Right lung (tissue), 5 donors: ENCODE results near the gene HIVEP3. TPM values are rescaled to one million over a fixed set of nuclear protein-coding genes. Genes with fewer than 3 reads are reported as not detected.

Experiments
- DNase-seq, 2 donors: peaks; one replicate each; pipeline ENCODE4 v3.0.0-alpha.2; 2013
- polyA plus RNA-seq, 5 donors: library from polyadenylated mRNA; unstranded; fragments of 120-200 nt; gene quantifications; one replicate each; pipeline versions ENCODE4 v1.2.1 to v1.2.3, GENCODE V29; 2013; ENCODE audit warnings: inconsistent platforms in 1 of 5, low replicate concordance in 1 of 5; ENCODE audit not compliant: insufficient read length in 5 of 5, insufficient read depth in 1 of 5

Gene HIVEP3
- polyA plus RNA-seq, 5 donors = 6.3 to 7.6 (median 6.7) TPM

DNA sequence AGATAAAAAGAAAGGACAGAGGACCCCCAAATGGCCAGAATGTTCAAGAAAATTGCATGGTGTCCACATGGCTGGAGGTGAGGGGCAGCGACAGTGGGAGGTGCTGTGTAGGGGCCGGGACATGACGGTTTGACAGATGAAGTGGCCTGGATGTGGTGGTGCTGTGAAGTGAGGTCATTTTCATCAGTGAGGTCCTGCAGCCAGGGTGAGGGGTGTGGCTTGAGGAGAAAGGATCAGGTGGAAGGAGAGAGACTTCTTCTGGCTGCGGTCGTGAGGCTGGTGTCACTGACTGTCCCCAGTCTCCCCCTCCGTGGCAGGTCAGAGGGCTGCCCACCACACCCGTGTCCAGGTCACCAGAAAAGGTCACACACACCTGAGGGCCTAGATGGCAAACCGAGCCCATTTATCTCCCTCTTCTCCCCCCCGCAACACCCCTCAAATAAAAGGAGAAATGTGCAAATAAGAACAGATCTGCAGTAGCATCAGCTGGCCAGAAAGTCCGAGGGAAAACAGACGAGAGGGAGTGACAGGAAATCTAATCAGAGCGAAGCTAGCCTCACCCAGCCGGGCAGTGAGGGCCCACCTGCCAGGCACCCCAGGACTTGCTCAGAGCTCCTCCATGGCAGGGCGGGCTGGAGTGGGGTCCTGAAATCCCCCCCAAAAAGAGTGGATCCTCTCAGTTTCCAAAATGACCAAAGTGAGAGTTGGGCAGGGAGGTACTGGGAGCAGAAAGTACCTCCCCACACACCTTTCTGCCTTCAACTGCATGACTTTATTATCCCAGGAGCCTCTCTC lies 285.7 kb downstream of the HIVEP3 start:
- no peak for DNase-seq

DNA sequence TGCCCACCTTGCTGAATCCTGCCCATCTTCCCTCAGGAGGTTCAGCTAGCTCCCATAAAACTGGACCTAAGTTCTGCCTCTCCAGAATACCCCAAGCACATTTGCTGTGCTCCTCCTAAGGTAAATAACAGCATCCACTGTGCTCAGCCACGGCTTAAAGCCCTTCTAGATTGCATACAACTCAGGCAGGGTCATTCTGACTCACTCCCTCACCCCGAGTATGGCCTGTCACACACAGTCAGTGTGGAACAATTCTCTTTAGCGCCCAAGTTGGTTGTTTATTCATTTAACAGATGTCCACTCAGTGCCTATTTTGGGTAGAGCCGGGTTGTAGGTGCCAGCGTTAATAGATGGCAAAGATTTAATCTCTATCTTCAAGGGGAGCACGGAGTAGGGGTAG lies 286.8 kb downstream of the HIVEP3 start:
- DNase-seq = no peak

DNA sequence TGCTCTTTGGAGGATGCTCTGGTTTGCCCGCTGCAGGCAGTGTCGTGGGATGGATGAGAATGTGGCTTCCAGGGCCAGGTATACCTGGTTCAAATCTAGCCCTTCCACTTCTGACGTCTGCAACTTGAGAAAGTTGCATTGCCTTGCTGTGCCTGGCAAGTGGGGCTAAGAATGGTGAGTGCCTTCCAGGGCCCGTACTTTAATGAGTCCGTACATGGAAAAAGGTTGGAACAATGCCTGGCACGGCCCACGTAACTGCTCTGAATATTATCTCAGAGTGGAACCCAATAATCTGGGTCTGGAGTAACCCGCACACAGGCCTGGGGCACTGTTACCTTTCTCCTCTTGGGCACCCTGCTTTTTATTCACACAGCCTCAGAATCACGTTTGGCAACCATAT lies 287.6 kb downstream of the HIVEP3 start:
- no peak for DNase-seq

DNA sequence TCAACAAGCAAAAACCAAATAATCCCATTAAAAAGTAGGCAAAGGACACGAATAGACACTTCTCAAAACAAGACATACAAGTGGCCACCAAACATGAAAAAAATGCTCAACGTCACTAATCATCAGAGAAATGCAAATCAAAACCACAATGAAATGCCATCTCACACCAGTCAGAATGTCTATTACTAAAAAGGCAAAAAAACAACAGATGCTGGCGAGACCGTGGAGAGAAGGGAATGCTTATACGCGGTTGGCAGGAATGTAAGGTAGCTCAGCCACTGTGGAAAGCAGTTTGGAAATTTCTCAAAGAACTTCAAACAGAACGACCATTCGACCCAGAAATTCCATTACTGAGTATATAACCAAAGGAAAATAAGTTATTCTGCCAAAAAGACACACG lies 289.2 kb downstream of the HIVEP3 start:
- DNase-seq = no peak

DNA sequence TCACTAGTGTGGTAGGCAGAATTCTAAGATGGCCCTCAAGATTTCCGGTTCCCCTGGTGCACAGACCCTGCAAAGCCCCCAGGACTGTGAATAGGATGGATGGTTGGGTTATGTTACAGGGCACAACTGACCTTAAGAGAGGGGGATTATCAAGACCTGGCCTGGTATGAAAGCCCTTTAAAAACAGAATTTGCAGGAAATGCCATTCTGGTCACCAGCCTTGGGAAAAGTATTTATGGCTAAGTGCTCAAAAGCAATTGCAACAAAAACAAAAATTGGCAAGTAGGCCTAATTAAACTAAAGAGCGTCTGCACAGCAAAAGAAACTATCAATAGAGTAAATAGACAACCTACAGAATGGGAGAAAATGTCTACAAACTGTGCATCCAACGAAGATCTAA lies 289.6 kb downstream of the HIVEP3 start:
- no peak for DNase-seq

DNA sequence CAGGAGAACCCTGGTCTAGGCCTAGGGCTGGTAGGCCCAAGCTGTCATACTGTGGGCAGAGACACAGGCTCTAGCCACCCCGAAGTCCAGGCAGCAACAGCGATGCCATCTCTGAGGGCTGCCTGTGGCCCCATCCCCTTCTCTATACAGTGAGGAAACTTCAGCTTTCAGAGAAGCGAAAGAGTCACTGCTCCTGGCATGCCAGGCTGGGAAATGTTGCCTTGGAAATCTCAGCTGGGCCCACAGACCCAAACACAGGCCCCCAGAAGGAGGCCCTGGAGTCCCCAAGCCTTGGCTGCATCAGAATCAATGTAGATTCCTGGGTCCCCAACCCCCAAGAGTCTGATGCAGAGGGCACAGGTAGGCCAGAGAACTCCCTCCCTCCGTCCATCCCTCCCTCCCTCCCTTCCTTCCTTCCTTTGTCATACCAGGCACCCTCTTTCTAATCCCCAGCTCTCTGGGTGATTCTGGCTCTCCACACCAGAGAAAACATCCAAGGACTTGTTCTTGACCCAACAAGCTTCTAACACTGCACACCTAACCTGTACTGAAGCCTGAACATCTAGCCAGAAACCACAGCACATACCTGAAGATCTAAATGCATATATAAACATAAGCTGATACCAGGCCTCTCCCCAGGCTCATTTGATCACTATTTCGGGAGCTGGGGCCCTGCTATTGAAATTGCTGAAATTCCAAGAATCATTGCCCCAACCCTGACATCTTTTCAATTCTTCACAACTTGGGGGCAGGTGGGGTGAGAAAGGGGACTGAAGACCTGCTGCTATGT lies 291.0 kb downstream of the HIVEP3 start:
- DNase-seq = no peak

DNA sequence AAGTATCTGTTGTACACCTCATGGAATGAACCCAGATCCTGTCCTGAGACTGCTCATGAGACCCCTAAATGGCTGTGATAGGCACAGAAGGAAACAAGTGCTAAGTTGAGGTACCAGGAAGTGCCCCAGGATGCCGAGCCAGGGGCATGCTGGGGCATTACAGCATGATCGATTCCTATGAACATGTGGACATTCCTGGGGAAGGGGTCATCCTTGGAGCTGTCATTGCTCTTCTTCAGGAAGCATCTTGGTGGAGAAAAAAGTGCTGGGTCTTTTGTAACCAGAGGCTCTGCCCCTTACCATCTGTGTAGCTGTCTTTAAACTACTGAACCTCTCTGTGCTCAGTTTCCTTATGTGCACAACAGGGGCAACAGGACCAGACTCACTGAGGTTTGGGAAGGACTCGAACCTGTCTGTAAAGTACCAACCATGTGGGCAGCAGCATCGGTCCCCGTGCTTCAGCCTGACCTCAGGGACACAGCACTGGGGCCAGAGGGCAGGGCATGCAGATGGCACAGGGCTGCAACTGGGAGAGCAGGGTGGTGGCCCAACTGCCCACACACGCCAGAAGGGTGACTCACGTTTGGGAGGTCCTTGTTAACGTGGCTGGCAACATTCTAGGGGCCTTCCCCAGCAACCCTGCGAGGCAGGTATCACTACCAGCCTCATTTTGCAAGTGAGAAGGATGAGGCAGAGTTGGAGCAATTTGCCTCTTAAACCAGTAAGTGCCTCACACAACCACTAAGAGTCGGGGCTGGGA lies 291.9 kb downstream of the HIVEP3 start:
- DNase-seq = no peak

DNA sequence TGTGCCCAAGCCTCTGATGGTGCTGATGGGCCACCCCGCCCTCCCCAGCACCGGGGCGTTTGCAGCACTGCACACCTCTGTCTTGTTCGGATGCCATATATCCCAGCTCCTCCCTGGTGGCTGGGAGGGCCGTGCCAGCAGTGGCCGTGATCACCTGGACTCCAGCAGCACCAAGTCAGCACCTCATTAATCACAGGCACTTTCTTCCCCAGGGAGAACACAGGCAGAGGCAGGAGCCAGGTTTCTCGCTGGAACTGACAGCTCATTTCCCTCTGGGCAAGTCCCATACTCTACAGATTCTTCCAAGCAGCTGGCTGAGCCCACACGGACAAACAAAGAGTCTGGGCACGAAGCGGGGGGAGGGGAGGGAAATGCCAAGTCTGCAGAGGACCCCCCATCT lies 292.6 kb downstream of the HIVEP3 start:
- DNase-seq = no peak

DNA sequence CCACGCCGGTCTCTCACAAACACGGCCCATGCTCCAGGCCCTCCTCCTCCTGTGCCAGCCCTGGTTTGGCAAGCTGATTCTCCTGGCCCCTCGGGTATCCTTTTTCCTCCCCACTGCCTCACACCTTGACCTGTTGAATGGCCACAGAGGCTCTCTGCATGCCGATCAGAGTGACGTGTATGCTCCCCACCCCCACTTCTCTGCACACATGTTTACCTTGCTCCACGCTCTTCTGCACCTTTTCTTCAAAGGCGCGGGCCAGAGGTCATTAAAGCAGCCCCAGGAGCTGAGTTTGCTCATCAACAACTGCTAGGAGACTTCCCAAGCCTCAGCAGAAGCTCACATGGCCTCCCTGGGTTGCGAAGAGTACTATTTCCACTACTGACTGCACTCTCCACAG lies 295.0 kb downstream of the HIVEP3 start:
- no peak for DNase-seq

DNA sequence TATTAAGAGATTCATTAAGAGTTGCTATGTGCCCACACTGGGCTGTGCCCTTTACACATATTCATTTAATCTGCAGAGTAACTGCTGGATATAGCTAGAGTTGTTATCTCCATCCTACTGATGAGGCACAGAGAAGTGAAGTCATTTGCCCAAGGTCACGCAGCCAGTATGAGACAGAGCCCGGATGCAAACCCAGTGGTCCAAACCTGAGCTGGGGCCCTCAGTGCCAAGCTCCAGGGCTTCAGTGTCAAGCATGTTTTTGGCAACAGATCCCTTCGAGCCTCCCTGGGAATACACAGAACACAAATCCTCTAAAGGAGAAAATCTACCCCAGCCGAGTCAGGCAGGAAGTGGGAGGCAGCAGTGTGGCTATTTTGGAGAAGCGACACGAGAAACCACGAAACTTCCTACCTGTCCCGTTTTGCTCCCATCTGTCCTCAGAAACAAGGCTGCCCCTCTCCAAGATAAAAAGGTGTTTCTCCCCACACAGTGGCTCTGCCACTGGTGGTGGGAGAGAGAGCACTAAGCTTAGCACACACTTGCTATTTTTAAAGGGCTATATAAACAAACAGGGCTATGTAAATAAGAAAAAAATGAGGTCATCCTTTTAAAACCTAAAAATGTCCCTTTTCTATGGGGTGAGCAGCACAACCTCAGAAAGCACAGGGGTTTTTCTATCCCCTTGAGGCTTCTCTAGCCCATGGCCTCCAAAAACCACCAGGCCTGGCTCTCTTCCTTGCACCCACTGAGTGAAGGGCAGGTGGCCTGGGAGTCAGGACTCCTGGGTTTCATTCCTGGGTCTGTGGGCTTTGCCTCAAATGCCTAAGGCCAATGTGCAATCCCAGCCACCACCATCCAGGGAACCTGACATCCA lies 295.6 kb downstream of the HIVEP3 start:
- no peak for DNase-seq

DNA sequence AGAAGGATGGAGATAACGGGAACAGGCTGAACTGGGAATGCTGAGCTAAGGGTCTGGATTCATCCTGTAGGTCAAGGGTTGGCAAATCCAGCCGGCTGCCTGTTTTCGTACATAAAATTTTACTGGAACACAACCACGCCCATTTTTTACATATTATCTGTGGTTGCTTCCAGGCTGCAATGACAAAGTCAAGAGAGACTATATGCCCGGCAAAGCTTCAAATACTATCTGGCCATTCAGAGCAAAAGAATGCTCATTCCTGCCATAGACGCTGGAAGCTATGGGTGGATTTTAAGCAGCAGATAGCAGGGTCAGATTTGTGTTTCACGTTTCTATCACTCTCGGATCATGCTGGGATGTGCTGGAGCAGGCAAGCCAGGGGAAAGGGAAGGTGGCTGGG lies 296.3 kb downstream of the HIVEP3 start:
- no peak for DNase-seq

DNA sequence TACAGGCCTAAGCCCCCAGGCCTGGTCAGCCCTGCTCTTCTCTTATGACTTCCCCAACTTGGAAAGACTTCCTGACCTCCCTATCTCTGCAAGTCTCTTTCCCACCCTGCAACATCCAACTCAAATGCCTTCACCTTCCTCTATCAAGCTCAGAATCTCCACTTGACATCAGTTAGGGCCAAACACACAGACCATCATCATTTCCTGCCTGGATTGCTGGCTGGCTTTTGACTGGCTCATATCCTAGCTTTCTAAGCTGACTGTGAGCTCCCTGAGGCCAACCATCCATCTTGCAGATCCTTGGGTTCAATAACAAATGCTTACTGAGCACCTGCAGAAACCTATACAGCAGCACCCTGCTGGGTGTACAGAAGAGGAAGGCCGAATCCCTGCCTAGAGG lies 296.9 kb downstream of the HIVEP3 start:
- no peak for DNase-seq

DNA sequence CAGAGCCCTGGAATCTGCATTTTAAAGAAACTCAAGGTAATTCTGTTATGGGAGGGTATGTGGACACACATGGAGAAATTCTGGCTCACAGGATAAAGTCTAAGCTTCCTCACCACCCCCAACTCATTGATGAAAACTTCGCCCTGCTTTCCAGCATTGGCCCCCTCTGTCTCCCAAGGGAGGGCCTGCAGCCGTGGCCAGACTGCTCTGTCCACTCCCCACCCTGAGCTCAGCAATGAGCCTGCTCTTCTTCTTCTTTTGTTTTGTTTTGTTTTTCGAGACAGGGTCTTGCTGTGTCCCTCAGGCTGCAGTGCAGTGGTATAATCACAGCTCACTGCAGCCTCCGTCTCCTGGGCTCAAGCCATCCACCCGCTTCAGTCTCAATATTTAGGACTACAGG lies 297.5 kb downstream of the HIVEP3 start:
- DNase-seq = no peak

DNA sequence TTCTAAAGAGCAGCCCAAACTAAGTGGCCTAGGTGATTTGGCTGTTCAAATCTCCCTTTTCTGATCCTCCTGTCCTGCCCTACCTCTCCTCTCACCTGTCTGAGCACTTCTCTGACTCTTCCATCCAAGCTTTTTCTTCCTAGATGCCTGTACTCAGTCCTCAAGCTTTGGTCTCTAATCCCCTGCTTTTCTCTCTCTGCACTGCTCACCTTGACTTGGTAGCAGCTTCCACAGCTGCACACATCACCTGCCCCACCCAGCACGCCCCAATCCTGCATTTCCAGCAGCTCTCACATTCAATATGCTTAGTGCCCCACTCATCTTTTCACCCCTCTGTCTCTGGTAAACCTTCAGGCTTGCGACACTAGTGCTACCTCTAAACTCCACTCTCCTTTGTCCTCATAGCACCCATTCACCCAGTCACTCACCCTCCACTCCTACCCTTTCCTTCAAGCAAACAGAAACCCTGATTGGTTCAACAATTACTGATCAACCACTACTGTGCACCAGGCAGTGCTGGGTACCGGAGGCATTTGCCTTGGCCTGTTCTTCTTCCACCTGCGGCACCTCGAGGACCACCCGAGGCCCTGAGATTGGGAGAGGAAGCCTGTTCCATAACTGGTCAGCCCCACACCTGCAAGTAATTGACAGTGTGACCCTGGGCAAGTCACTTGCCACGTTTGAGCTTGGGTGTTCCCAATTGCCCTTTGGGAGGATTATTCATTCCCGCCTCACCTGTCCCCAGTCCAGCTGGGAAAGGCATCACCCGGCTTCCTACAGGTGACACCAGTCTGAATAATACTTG lies 298.2 kb downstream of the HIVEP3 start:
- DNase-seq = no peak

DNA sequence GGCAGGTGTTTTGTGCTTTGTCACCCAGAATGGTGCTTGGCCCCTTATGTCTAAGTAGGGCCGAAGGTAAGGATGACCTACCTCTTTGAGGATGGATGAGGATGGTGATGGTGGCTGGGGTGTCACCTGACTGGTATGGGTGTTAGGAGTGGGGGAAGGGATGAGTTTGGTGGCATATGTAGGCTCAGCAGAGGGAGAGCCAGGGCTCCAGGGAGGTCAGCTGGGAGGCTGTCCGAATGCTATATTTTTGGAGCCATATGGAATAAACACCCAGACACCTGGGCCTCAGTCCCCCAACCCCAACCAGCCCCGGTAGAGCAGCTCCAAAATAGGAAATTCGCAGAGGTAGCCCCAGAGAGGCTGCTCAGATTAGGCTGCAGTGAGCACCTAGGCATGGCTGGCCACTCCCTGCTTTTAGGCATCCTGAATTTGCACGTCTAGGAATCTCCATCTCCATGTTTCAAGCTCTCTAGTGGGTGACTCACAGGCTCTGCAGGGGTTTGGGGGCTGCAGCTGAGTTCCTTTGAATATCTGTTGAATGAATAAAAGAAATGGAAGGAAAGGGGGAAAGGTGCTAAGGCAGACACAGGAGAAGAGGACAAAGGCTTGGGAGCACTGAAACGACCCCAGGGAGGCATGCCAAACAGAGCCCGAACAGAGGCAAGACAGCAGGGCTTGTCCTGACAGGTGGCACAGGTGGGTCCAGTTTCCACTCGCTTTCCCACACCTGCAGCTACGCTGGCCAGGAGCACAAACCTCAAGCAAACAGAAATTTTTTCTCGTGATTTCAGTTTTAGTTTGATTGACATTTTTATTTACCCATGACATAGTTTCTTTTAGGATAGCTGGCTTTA lies 299.0 kb downstream of the HIVEP3 start:
- DNase-seq = no peak

DNA sequence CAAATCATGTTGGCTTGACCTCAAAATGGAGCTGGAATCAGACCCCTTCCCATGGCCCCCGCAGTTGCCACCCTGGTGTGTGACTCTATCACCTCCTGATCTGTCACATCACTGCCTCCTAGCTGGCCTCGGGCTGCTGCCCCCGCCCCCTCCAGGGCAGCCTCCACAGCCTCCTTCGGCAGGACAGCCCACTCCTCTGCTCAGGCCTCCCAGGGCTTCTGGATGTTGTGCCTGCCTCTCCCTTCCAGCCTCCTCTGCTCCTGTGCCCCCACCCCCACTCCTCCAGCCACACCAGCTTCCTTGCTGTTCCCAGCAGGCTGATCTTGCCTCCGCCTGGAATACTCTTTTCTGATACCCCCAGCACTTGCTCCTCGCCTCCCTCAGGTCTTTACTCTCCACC lies 299.9 kb downstream of the HIVEP3 start:
- no peak for DNase-seq

DNA sequence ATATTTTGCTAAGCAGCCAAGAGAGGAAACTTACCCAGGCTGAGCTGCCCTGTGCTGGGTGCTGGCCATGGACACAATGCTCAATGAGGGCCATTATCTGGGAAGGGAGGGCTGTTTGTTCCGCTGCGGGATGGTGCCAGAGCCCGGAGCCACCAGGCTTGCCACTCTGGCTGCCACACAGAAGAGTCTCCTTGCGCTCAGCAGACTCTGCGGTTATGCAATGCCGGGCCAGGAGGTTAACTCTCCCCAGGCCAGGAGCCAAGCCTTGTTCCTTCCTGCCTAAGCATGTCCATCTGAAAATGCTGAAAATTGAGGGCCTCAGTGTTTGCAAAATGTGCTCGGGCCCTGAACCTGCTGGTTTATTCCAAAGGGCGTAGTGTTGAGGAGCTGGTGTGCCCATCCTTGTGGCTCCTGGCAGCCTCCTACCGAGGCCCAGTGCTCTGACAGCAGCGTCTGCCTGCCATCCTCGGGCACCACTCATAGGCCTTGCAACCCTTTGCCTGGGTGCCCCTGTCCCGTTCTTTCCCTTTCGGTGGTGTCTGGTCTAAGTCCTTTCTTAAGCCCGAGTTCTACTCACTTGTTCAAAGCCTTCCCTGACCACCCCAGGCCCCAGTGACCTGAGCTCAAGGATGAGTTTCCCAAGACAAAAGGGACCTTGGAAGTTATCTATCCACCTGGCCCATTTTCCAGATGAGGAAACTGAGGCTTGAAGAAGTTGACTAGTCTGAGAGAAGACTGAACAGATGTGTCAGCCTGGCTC lies 300.5 kb downstream of the HIVEP3 start:
- peak; percentile 77 to 82 for DNase-seq

DNA sequence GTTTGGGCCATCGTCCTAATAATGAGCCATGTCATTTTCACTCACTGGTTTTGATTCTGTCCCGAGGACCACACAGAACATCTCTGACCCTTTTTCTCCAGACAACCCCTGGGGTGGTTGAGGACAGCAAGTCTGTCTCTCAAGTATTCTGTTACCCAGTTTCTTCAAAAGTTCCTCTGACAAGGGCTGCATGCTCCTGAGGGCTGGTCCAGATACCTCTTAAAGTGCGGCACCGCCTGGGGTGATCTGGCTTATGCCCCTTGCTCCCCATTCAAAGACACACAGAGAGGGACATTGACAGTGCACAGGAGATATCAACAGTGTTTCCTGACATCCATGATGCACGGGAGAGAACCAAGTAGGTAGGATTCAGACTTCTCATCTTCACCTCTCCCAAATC lies 301.4 kb downstream of the HIVEP3 start:
- DNase-seq = no peak

DNA sequence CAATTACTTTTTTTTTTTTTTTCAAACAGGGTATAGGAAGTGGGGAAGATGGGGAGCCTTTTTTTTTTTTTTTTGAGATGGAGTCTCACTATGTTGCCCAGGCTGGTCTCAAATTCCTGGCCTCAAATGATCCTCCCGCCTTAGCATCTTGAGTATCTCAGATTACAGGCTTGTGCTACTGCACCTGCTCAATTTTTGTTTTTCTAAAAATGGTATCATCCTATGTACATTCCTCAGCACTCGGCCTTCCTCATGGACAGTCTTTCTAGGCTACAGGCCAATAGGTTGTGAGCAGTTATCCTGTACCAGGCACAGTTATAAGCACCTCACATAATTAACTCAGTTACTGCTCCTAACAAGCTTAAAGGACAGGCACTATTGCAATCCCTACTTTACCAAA lies 302.2 kb downstream of the HIVEP3 start:
- no peak for DNase-seq
